C4-2B (cell line): ENCODE measurements around the gene CYP3A5.

Experiments
- CTCF ChIP-seq: fragments of 450-650 bp; conservative IDR thresholded peaks from 2 replicates; pipeline ENCODE4 v1.5.1; 2017; ENCODE audit warnings: mild to moderate bottlenecking
- ZFX ChIP-seq: fragments of 450-650 bp; IDR thresholded peaks from 2 replicates; pipeline ENCODE4 v1.6.1; 2017

GRCh38 chr7:99693100-99693426 lies 13.3 kb upstream of the CYP3A5 start:
- TF ChIP-seq CTCF: no peak
- no peak for TF ChIP-seq ZFX
